Kasumi-1 (cell line): Measurements from ENCODE around the gene NCOA5.

ENCODE experiments used
- DNase-seq, 2 experiments: peaks; one replicate each; lab custom pipeline; 2025; lab: John Stamatoyannopoulos, UW

NCOA5 gene

GRCh38 chr20:46017272-46017671 is 72.5 kb downstream of the NCOA5 start:
- DNase-seq, result no peak

DNA sequence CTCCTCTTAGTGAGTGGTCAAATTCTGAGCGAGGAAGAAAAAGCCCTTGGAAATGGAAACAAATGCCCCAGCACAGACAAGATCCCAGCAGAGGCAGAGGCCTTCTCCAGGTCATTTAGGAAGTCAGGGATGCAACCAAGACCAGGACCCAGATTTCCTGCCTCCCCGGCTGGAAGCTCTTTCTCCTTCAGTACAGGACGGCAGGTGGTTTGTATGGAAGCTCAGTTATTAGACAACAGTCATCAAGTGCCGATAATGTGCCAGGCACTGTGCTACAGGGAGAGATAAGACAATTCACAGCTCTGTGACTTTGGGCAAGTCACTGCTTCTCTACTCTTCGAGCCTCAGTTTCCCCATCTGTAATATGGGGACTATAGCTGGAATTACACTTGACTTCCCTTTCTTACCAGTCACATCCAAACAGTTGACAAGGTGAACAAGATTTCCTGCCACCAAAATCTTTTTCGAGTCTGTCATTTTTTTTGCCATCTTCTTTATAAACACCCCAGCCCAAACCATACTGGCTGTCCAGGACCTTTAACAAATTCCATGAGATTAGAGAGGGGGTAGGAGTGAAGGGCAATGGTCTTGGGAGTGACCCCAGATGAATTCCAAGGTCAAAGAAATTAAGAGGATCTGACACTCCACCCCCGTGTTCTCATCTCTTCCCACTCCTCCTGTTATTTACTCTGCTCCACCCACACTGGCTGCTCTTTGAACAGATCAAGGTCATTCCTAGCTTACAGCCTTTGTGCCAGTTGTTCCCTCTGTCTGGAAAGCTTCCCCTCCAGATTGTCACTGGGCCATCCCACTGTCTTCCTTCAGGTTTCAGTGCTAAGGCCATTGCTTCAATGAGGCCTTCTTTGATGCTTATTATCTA is 75.0 kb downstream of the NCOA5 start:
- no peak for DNase-seq

DNA sequence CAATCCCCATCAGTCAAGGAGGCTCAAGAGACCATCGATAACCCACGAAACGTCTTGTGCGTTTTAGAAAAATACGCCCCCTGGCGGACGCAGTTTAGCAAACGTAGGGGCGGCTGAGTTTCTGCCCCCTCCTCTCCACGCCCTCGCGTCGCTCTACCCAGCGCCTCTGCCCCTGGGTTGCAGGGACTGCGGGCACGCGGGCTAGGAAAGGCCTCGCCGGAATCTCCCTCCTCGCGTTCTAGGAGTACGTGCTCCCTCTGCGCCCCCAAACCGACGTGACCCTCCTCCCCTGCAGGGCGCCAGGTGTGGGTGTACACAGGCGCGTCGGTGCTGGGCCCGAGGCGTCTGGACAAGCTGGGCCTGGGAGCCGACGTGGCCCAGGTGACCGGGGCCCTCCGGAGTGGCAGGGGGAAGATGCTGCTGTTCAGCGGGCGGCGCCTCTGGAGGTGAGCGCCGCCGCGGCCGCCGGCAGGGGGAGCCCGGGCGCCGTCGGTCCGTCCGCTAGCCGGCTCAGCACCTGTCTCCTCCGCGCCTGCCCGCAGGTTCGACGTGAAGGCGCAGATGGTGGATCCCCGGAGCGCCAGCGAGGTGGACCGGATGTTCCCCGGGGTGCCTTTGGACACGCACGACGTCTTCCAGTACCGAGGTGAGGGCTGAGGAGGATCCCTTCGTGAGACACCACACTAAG is 75.8 kb downstream of the NCOA5 start:
- DNase-seq, result peak; percentile 28 to 37

DNA sequence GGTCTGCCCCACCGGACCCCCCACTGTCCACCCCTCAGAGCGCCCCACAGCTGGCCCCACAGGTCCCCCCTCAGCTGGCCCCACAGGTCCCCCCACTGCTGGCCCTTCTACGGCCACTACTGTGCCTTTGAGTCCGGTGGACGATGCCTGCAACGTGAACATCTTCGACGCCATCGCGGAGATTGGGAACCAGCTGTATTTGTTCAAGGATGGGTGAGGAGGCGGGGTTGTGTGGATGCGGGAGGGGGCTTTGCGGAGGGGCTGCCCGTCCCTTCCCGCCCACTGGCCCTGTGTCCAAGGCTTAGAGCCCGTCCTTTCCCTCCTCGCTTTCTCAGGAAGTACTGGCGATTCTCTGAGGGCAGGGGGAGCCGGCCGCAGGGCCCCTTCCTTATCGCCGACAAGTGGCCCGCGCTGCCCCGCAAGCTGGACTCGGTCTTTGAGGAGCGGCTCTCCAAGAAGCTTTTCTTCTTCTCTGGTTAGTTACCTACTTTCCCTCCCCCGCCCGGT is 76.4 kb downstream of the NCOA5 start:
- DNase-seq, result no peak

- no peak for DNase-seq
These were observed 76.8 kb downstream of the NCOA5 start for GRCh38 chr20:46012921-46013320.

GRCh38 chr20:46011631-46012482 is 77.9 kb downstream of the NCOA5 start:
- DNase-seq, result peak in 1 of 2 experiments; percentile 14
